ENCODE results near the gene CDH2.

The CDH2 gene

DNA sequence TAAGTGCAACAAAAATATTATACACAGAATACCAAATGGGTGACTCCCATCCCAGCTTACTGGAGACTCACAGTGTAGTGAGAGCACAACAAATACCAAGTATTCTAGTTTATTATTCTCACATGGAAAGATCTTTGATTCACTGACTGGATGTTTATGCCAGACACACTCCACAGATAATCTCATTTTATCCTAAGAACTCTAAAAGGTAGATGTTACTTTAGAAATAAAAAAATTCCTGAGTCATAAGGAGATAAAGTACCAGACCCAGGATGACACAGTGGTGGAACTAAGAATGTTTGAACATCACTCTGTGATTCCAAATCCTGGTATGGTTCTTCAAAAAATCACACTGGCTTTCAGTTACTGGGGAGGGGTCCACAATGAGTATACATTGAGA is 136.2 kb downstream of the CDH2 start:
- no peak for DNase-seq (ENCODE audit: low read depth)

DNA sequence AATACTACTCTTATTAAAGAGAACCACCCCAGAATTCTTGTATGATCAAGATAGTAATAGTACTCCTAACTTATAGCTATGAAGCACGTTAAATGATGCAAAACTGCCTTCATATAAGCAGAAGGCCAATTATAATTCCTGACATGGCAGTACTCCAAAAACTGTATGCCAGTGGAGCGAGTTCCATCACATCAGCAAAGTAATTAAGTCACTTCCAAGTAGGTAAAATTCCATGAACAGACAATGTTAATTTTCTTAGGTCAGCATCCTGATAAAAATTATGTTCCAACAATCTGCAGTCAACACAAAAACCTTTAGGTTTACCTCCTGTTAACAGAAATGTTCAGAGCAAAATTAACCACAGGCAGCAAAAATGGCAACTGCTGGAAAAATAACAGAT is 136.7 kb downstream of the CDH2 start:
- no peak for DNase-seq (ENCODE audit: low read depth)

DNA sequence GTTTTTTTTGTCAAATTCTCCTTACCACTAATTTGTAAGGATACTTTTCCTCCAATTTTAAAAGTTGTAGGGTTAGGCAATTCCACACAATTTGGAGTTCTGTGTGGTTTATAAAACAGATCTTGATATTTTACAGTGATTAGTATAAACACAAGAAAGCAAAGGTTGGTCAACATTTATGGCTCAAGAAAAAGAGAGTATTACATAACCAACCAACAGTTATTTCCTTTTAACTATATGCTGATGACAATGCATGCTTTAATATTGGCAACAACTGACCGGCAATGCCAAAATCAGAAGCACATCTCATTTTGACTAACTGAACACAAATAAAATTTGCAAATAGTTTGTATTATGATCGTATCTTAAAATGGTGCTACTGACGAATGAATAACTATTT is 137.2 kb downstream of the CDH2 start:
- DNase-seq (ENCODE audit: low read depth), result no peak

DNA sequence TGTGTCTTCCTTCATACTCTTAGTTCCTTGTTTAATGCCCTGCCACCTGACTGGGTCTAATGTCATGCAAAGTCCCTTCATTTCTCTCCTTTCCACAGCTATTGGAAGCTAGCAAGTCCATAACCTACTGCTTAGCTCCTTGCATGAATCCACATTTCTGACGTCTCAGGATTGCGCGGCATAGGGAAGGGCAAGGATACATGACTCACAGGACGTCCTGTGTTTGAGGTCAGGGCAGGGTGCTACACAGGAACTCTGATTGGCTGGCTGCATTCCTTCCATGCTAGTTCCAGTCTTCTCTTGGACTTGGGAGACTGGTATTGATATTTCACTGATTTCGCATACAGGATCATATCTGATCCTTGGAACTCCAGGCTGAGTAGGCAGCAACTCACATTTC is 137.9 kb downstream of the CDH2 start:
- no peak for DNase-seq (ENCODE audit: low read depth)

DNA sequence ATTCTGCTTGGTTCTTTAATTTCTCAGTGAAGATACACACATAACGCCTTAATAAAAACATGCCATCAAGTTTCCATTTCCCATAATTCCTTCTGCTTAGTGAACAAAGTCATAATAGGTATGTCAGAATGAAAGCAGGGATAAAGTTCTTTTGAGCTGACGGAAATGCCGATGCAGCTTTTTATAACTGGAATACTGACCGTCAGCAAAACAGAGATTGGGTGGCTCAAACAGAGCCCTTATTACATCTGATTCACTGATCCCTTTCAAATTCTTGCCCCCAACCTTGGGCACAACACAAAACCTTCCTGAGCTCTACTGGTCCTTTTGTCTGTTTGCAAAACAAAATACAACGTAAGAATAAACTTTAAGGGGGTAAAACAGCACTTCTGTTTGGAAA is 140.4 kb downstream of the CDH2 start:
- DNase-seq (ENCODE audit: low read depth), result no peak

DNA sequence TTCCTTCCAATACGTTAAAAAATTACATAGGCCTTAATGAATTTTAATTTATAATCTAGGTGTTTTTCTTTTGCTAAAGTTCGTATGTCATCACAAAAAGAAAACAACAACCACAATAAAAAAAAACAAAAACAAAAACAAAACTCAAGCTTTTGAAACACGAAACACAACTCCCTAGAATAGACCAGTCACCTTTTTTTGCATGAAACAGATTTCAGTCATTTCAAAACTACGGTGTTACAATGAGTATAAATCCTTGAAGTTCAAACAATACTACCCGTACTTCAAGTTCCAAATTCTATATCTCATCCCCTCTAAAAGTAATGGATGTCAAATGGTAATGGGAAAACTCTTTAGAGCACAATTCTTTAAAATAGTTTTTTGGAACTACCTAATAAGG is 142.4 kb downstream of the CDH2 start:
- no peak for DNase-seq (ENCODE audit: low read depth)

DNA sequence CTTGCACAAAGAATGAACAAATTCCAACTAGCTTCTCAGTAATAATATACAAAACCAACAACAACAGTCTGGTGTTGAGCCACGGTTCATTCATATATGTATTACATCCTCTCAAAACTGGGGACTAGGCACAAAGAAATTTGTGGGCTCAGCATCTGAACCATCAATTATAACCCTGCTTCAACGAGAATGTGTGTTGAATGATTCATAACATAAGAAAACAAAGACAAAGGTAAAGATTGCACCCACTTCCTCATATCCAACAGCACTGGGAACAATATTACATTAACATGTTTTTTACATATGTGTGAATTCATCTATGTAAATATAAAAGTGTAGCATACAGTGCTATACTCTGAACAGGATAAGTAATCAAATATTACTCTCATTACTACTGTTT is 144.8 kb downstream of the CDH2 start:
- no peak for DNase-seq (ENCODE audit: low read depth)

DNA sequence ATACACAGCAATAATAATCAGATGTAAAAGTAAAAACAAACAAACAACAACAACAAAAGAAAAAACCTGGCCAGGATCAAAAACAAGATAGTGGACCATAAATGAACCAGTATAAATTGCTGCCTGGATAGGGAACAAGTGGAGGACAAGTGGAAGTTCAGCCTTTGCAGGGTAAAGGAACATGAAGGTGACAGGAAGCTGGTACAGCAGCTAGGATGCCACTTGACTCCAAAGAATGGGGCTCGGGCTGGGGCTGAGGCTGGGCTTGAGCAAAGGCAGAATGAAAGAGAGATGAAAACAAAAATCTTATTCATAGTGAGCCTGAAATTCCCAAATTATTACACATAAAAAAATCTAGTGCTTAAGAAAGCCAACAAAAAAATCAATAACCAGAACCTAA is 146.5 kb downstream of the CDH2 start:
- DNase-seq (ENCODE audit: low read depth), result no peak

DNA sequence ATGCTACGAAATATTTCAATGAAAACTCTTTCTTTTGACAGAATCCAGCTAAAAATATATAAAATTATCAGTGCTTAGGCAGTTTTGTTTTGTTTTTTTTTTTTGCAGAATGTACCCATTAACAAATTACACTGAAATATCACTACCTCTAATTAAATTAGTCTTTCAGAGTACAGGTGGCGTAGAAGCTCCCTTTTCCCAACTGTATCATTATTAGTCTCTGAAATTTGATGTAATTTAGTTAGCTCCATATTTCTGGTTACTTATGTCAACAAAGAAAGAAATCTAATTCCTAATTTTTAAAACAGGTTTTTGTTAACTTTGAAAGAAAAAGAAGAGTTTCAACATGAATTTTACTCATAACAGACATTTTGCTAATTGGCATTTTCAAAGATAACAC is 149.2 kb downstream of the CDH2 start:
- DNase-seq (ENCODE audit: low read depth), result no peak

DNA sequence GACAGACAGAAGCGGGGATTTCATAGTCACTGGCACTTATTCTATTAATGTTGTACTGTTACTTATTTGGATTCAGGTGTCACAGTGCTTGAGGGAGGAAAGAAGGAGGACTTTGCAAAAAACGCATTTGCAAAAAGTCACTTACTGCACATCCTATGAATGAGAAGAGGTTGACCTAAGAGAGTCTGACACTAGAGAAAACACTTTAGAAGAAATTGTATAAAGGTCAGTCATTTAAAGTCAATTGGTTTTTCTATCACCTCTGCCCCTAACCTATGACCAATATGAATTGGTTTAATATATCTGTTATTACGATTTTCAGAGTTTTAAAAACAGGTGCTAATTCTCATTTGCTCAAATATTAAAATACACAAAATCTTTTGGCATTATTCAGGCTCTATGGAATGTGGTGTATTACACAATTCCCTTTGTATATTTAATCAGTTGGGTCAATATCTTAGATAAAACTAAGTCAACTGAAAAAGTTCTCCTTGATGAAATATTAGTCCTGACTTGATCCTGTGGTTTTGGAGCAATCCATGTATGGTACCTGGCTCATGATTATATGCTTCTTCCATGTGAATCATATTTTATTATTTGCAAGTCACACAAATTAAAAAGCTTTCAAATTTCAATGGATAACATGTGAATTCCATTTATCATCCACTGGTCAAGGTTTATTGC is 157.4 kb downstream of the CDH2 start:
- DNase-seq (ENCODE audit: low read depth), result no peak

DNA sequence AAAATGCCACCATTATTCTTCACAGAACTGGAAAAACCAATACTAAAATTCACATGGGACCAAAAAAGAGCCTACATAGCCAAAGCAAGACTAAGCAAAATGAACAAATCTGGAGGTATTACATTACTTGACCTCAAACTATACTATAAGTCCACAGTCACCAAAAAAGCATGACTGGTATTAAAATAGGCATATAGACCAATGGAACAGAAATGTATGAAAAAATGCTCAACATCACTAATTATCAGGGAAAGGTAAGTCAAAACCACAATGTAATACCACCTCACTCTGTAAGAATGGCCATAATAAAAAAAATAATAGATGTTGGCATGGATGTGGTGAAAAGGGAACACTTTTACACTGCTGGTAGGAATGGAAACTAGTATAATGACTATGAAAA is 158.6 kb downstream of the CDH2 start:
- no peak for DNase-seq (ENCODE audit: low read depth)

DNA sequence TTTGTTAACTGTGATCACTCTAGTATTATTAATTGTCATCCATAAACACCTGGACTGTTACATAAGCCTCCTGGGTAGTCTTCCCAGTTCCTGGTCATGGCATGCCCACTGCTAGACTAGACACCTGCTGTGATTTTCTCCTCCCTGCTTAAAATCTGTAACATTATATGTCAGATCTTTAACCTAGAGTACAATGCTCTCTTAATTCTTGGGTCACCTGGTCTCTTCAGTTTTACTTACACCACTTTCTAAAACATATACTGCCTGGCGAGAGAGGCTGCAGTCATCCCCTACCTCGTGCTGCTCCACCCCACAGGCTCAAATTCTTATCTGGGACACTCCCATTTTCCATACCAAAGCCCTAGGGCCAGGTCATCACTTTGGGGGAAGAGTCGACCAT is 161.3 kb downstream of the CDH2 start:
- DNase-seq (ENCODE audit: low read depth), result no peak

DNA sequence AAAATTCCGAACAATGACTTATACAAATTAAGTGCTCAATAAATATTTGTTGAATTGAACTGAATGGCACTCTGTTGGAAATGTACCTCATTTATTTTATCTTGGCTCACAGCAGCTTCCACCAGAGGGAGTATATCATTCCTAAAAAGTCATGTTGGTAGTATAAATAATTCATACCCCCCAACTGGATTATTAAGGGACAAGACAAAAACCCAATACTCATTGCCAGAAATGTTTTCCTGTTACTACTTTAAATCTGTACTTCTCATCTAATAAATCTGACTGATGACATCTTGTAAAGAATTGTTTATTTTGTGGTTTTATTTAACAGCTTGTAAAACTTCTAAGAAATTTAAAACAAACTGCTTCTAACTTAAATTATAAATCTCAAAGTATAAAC is 163.9 kb downstream of the CDH2 start:
- DNase-seq (ENCODE audit: low read depth), result no peak

DNA sequence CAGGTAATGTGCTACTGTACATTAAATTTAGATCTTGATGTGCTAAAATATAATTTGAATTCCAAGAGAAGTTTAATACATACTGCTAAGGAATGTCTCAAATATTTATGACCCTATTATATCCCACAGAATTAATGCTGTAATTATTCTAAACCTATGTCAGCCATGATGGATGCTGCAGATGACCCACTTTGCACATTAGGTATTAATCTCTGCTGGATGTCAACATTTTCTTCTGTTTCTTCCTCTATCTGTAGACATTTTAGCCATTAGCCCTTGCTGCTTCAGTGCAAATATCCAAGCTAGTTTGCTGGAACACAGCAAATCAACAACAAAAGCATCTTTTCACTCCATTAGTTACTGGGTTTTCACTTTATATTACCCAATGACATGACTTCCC is 164.6 kb downstream of the CDH2 start:
- no peak for DNase-seq (ENCODE audit: low read depth)

DNA sequence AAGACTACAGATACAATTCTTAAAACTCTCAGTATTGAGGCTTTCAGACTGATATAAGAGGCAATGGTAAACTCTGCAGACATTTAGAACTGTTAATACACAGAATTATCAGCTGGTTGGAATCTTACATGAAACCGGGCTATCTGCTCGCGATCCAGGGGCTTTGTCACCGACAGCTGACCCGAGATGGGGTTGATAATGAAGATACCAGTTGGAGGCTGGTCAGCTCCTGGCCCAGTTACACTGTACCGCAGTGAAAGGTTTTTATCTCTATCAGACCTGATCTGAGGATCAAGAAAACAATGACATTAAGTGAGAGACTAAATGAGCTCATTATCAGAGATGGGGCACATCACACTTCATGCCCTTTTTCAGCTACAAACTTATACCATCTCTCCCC is 167.3 kb downstream of the CDH2 start:
- DNase-seq (ENCODE audit: low read depth), result no peak

DNA sequence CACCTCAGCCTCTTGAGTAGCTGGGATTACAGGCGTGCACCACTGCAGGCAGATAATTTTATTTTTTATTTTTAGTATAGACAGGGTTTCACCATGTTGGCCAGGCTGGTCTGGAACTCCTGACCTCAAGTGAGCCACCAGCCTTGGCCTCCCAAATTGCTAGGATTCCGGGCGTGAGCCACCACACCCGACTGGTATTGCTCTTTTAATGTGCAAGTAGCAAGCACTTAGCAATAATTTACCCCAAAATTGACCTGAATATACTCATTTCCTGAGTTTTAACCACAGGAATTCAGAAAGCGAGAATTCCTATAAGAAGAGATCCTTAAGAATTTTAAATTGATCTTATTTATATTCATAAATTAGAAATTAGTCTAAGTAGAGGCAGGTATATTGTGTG is 169.1 kb downstream of the CDH2 start:
- no peak for DNase-seq (ENCODE audit: low read depth)

DNA sequence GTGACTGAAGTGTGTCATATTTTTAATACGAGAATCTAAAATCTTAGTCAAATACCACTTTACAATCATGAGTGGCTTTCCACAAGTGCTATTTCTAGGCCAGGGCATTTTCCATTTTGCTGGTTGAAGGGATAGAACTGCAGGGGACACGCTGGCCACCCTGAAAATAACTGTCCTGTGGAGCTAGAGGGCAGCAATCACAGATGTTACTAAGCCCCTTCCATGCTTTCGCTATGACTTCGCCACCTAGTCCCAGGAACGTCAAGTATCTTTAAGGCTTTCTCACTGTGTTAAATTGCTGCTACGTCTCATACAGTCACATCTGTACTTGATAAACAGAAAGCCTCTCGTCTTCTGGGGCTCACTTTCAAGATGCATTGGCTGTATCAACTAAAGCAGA is 171.8 kb downstream of the CDH2 start:
- DNase-seq (ENCODE audit: low read depth), result no peak

DNA sequence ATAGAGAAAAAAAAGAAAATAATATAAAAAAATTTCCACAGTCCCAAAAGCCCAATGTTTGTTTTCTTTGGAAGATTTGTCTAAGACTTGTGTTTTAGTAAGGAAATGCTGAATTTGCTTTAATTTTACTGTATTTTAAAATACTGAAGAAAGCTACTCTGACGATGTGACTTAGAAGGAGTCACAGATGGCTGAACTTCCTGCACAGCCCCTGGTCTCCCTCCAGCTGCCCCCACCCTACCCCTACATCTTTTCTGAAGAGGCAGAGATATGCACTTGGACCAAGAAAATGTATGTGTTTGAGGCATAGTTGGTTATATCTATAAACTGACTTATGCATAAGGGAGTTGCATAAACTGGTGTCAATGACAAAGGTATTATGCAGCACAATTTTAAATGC is 172.3 kb downstream of the CDH2 start:
- DNase-seq (ENCODE audit: low read depth), result no peak

DNA sequence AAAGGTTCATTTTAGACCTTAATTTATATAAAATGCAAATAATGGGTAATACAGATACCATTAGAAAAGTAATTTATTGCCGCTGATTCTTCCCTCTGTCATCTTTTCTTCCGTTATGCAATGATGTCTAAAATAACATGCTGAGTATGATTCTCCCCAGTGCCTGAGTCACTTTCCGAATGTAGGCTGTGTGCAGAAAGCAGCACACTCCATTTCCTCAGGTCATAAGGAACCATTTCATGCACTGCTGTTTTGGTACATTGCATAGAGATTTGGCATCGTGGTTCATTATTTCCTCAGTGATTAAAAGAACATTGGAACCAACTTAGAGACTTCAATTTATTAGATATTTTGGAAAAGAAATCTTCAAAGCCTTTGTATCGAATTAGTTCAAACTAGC is 173.5 kb downstream of the CDH2 start:
- DNase-seq (ENCODE audit: low read depth), result no peak

DNA sequence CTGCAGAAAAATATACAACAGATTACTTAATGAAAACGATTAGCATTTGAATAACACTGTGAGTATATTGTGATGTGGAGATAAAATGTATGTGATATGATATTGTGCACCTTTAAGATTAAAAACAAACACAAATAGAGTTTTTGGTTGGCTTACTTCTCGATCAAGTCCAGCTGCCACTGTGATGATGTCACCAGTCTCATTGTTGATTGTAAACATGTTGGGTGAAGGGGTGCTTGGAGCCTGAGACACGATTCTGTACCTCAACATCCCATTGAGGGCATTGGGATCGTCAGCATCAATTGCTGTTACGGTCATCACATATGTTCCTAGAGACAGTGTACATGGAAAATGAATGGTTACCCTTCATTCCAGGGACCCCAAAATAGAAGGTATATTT is 174.1 kb downstream of the CDH2 start:
- no peak for DNase-seq (ENCODE audit: low read depth)

DNA sequence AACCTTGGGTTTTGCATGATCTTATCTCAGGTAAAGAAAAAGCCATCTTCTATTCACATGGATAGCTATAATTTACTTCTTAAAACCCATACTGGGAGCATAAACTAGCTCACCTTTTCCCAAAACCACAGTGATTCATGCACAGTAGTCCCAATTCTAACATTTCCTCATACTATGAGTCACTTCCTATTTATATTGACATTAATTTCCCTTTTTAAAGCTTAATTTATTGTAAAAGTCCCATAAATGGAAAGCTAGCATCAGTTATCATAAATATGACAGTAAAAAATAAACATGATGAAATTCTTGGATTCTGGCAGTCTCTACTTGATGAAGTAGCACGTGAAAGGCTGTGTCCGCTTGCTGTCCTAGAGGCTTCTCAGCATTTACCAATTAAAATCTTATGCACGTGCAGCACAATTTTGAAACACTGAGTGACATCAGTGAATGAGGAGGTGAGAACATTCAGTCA is 180.1 kb downstream of the CDH2 start:
- no peak for DNase-seq (ENCODE audit: low read depth)

DNA sequence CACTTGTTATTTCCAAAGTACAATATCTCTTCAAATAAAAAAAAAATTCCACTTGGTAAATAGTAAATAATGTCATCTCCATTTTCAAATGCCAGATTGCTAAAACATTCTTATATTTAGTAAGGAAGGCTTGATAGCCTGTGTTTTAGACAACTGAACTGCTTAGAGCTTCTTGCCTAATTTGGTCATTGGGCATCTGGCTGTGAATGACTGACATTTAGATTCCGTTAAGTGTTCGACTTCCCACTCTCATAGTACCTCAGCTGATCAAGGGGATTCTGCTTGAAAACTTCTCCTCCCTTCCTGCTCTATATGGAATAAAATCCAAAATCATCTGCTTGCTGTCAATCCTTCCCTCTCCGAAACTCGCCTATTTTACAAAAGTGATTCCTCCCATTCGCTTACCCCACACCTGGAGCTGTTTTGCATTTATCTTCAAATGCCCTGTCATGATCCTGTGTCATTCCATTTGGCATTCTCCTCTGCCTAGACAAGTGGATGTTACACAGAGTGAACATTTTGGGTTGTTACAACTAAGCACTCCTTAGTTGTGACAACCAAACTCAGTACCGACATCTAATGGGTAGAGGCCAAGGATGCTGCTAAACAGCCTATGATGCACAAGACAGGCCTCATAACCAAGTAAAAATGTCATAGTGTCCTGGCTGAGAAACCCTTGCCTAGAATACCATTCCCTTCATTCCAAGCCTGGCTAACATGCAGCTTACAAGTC is 181.0 kb downstream of the CDH2 start:
- DNase-seq (ENCODE audit: low read depth), result no peak

DNA sequence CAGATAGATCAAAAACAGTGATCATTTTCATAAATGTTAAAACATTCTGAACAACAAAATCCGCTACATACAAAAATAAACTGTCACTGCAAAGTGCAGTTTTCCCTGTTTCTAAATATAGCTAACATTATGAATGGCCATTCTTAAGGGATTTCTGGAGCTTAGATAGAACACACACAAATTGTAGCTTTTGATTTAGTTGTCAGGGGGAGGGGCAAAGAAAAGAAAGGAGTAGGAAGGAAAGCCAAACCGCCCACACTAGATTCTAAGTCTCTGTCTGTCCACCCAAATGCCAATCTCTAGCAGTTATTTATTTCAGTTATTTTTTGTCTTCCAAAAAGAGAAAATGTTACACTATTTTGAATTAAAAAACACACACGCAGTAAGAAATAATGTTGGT is 182.4 kb downstream of the CDH2 start:
- no peak for DNase-seq (ENCODE audit: low read depth)

DNA sequence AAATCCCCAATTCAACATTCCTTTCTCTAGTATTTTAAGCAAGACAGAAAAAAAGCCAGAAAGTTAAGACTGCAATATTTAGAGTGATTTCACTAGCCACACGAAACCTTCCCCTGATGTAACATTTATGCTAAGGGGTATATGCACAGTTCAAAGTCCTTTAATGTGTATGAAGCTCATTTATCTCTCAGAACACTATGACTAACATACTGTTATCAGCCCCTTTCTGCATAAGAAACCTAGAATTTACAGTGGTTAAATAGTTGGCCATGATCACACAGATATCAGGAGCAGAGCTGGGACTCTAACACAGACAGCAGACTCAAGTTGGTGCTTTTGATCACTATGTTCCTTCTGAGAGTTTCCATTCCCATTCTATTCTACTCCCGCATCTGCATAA is 185.5 kb downstream of the CDH2 start:
- DNase-seq (ENCODE audit: low read depth), result no peak
